ENCODE measurements around the gene ITGA4. TPM values are rescaled to one million over a fixed set of nuclear protein-coding genes. Genes with fewer than 3 reads are reported as not detected.

The ITGA4 gene
- total and polyA plus RNA-seq, 9 of the 15 experiments (the other 6 are each of a cell fraction or from before 2014, with no cell fraction given): 0.06 to 0.81 (median 0.27) TPM

- TF ChIP-seq, protein P1, sequence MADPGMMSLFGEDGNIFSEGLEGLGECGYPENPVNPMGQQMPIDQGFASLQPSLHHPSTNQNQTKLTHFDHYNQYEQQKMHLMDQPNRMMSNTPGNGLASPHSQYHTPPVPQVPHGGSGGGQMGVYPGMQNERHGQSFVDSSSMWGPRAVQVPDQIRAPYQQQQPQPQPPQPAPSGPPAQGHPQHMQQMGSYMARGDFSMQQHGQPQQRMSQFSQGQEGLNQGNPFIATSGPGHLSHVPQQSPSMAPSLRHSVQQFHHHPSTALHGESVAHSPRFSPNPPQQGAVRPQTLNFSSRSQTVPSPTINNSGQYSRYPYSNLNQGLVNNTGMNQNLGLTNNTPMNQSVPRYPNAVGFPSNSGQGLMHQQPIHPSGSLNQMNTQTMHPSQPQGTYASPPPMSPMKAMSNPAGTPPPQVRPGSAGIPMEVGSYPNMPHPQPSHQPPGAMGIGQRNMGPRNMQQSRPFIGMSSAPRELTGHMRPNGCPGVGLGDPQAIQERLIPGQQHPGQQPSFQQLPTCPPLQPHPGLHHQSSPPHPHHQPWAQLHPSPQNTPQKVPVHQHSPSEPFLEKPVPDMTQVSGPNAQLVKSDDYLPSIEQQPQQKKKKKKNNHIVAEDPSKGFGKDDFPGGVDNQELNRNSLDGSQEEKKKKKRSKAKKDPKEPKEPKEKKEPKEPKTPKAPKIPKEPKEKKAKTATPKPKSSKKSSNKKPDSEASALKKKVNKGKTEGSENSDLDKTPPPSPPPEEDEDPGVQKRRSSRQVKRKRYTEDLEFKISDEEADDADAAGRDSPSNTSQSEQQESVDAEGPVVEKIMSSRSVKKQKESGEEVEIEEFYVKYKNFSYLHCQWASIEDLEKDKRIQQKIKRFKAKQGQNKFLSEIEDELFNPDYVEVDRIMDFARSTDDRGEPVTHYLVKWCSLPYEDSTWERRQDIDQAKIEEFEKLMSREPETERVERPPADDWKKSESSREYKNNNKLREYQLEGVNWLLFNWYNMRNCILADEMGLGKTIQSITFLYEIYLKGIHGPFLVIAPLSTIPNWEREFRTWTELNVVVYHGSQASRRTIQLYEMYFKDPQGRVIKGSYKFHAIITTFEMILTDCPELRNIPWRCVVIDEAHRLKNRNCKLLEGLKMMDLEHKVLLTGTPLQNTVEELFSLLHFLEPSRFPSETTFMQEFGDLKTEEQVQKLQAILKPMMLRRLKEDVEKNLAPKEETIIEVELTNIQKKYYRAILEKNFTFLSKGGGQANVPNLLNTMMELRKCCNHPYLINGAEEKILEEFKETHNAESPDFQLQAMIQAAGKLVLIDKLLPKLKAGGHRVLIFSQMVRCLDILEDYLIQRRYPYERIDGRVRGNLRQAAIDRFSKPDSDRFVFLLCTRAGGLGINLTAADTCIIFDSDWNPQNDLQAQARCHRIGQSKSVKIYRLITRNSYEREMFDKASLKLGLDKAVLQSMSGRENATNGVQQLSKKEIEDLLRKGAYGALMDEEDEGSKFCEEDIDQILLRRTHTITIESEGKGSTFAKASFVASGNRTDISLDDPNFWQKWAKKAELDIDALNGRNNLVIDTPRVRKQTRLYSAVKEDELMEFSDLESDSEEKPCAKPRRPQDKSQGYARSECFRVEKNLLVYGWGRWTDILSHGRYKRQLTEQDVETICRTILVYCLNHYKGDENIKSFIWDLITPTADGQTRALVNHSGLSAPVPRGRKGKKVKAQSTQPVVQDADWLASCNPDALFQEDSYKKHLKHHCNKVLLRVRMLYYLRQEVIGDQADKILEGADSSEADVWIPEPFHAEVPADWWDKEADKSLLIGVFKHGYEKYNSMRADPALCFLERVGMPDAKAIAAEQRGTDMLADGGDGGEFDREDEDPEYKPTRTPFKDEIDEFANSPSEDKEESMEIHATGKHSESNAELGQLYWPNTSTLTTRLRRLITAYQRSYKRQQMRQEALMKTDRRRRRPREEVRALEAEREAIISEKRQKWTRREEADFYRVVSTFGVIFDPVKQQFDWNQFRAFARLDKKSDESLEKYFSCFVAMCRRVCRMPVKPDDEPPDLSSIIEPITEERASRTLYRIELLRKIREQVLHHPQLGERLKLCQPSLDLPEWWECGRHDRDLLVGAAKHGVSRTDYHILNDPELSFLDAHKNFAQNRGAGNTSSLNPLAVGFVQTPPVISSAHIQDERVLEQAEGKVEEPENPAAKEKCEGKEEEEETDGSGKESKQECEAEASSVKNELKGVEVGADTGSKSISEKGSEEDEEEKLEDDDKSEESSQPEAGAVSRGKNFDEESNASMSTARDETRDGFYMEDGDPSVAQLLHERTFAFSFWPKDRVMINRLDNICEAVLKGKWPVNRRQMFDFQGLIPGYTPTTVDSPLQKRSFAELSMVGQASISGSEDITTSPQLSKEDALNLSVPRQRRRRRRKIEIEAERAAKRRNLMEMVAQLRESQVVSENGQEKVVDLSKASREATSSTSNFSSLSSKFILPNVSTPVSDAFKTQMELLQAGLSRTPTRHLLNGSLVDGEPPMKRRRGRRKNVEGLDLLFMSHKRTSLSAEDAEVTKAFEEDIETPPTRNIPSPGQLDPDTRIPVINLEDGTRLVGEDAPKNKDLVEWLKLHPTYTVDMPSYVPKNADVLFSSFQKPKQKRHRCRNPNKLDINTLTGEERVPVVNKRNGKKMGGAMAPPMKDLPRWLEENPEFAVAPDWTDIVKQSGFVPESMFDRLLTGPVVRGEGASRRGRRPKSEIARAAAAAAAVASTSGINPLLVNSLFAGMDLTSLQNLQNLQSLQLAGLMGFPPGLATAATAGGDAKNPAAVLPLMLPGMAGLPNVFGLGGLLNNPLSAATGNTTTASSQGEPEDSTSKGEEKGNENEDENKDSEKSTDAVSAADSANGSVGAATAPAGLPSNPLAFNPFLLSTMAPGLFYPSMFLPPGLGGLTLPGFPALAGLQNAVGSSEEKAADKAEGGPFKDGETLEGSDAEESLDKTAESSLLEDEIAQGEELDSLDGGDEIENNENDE (IDR thresholded peaks at IDR 0.05; ENCODE audit: low read depth, low read length): no peak
- TF ChIP-seq, protein P2, sequence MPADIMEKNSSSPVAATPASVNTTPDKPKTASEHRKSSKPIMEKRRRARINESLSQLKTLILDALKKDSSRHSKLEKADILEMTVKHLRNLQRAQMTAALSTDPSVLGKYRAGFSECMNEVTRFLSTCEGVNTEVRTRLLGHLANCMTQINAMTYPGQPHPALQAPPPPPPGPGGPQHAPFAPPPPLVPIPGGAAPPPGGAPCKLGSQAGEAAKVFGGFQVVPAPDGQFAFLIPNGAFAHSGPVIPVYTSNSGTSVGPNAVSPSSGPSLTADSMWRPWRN (IDR thresholded peaks at IDR 0.05; ENCODE audit: low read depth): no peak
- TF ChIP-seq FIP1L1 (IDR thresholded peaks at IDR 0.05; ENCODE audit: low read depth, low read length, poor library complexity, severe bottlenecking): no peak
Observed at GRCh38 chr2:181526014-181526413, 68.8 kb downstream of the ITGA4 start (continued).

Data from K562 (cell line).